GM21825 (cell line): Measurements from ENCODE around the gene CHD3.
"Not testable (repeated sequence)": the region's sequence is repeated elsewhere in the genome, so short reads cannot be mapped to it uniquely, and the experiment has no call there.

Experiments
- ATAC-seq: cut with Tn5 transposase; IDR thresholded peaks from one replicate; pipeline ENCODE4 v1.9.1; 2021; ENCODE audit warnings: mild to moderate bottlenecking, moderate library complexity; ENCODE audit not compliant: unreplicated experiment

CHD3 gene

DNA sequence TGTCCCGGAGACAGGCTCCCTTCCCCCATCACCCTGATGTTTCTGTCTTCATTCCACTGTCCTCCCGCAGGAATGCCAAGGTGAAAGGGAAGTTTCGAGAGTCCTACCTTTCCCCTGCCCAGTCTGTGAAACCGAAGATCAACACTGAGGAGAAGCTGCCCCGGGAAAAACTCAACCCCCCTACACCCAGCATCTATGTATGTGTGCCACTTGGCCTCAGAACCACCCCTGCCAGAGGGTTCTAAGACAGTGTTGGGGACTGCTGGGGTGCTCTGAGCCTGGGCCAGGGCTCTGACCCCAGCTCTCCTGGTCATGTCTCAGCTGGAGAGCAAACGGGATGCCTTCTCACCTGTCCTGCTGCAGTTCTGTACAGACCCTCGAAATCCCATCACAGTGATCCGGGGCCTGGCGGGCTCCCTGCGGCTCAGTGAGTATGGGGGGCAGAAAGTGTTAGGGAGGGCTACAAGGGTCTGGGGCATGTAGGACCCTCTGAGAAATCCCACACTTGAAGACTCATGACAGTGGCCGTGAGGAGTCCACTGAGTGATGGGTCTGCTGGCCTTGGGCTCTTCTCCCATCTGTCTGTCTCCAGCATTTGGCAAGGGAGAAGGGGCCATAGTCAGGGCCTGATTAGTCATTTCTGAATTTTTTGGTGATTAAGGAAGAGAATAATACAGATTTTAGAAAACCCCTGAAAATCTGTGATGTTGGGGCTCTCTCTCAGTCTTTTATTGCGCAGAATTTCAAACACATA lies 38.7 kb upstream of the CHD3 start:
- no peak for ATAC-seq

- ATAC-seq, result no peak
Measured at GRCh38 chr17:7850701-7851437, 37.7 kb upstream of the CHD3 start.

GRCh38 chr17:7851438-7852261 lies 36.9 kb upstream of the CHD3 start:
- peak; percentile 57 for ATAC-seq

GRCh38 chr17:7852262-7852670 lies 36.3 kb upstream of the CHD3 start:
- ATAC-seq, result no peak

DNA sequence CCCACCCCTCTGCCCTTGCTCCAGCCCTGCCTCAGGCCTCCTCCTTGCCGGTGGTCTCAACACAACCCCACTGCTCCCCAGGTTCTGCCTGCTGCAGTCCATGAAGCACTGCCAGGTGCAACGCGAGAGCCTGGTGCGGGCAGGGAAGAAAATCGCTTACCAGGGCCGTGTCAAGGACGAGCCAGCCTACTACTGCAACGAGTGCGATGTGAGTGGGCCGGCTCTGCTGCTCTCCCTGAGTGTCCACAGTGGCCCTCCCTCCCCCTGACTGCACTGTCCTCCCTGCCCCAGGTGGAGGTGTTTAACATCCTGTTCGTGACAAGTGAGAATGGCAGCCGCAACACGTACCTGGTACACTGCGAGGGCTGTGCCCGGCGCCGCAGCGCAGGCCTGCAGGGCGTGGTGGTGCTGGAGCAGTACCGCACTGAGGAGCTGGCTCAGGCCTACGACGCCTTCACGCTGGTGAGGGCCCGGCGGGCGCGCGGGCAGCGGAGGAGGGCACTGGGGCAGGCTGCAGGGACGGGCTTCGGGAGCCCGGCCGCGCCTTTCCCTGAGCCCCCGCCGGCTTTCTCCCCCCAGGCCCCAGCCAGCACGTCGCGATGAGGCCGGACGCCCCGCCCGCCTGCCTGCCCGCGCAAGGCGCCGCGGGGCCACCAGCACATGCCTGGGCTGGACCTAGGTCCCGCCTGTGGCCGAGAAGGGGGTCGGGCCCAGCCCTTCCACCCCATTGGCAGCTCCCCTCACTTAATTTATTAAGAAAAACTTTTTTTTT lies 35.5 kb upstream of the CHD3 start:
- ATAC-seq, result no peak

GRCh38 chr17:7853691-7854038 lies 34.9 kb upstream of the CHD3 start:
- no peak for ATAC-seq

GRCh38 chr17:7854078-7854777 lies 34.4 kb upstream of the CHD3 start:
- no peak for ATAC-seq

GRCh38 chr17:7854851-7855659 lies 33.5 kb upstream of the CHD3 start, which contains the start of gene TMEM88:
Gene TMEM88 (plus strand): TSS chr17:7855066. CDS start chr17:7855075, 9 bp downstream.
- ATAC-seq, result no peak

DNA sequence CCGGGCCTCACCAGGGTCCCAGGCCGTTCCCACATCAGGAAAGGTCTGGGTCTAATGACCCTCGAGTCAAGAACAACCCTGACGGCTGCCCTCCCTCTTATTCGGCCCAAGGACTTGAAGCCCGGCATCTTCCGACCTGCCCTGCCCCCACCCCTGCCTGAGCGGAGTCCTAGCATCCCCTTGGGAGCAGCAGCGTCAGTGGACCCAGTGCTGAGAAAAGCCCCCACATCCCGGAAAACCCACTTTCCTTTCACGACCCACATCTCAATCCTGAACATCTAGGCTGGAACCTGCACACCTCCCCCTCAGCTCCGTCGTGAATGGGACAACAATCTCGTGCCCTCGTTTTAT lies 33.0 kb upstream of the CHD3 start:
- no peak for ATAC-seq

DNA sequence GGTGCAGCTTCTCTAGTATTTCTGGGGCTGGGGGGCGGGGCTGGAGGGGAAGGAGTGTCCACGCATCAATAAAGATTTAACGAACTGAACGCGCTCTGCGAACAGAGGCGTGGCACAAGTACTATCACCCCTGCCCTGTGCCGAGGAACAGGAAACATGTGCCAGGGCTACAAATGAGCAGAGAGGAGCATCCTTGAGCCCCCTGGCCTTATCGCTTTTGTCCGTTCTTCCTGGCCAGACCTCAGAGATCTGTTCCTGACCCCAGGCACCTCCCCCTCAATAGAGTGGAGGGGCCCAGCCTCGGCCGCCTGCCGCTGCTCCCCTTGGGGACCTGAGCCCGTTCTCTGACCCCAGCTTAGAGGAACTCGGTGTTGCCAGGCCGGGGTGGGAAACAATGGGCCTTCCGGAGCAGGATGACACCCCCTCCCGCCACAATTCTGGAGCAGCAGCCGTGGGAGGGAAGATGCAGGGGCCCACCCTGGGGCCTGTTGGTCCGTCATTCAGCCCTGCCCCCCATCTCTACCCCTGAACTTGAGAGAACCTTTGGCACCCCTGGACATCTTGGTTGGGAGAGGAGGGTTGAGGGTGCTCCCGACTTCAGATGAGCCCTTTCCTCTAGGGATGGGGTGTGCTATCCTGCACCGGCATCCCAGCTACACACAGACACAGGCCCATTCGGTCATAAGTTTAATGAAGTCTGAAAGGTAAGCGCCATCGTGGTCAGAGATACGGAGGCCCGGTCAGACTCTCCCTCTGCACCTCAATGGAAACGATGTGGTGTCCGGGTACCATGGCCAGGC lies 32.4 kb upstream of the CHD3 start:
- no peak for ATAC-seq

DNA sequence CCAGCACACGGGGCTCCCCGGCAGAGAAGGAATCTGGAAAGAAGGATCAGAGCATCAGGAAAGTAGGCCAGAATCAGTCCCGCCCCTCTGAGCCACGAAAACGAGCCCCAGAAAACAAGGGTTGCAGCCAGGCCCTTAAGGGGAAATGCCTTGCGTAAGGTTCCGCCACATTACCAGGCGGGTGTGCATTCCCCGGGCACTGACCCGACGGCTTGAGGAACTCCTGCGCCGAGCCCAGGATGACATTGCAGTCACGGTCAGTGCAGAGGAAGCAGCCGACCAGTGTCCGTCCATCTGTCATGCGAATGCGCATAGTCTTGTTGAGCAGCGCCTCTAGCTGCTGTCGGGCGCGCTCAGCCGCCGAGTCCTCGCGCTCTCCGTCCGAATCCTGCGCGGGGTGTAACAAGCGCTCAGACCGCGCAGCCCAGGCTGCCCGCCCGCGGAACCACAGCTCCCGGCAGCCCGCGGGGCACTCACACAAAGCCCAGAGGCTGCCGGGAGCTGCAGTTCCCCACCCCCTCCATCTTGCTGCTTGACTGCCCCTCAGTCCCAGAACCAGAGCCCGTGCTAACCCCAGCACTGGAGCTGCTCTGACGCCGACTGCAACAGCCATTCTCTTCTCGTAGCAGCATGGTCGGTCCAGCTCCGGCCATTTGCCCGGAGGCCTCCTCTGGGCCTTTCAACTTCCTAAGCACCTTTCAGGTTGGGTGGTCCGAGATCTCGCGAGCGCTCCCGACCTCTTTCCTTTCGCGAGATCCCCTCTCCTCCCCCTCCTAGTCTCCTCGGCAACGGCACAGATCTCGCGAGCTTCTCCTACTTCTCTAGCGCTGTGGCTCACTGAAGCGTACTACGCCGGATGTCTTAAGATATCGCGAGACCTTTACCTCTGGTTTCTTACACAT lies 31.5 kb upstream of the CHD3 start, which contains the start of gene NAA38:
TSS of gene NAA38 (minus strand) at position 749 of the 902 bp plus-strand sequence. CDS start at position 653, 96 bp downstream.
- peak; percentile 65 for ATAC-seq

DNA sequence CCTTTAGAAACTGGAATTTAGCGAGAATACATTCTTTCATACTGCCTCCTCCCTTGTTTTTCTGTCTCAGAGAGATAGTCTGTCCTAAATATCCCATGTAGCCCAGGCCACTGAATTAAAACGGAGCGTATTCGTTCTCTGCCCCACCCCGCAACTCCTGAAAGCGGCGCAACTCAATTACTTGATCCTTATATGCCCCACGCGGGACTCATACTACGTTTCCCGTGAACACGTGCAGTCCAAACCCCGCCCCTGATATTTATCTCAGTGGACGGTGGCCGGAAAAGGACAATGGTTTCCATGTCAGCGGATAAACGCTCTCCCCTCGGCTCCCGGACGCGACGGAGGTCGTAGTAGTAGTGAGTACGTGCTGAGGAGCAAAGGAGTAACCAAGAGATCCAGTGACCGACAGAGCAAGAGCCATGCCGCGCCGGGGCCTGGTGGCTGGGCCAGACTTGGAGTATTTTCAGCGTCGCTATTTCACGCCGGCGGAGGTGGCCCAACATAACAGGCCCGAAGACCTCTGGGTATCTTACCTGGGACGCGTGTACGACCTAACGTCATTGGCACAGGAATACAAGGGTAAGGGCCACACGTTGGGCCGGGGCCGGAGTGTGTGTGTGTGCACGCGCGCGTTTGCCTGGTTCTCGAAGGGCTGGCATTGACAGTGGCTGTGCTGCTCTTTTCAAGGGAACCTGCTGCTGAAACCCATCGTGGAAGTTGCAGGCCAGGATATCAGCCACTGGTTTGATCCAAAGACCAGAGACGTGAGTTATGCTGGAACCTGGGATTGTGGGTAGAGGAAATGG lies 30.7 kb upstream of the CHD3 start, which contains the start of gene CYB5D1:
TSS of gene CYB5D1 (plus strand) at position 291 of the 809 bp plus-strand sequence. CDS start at position 423, 132 bp downstream.
- ATAC-seq, result peak; percentile 36

DNA sequence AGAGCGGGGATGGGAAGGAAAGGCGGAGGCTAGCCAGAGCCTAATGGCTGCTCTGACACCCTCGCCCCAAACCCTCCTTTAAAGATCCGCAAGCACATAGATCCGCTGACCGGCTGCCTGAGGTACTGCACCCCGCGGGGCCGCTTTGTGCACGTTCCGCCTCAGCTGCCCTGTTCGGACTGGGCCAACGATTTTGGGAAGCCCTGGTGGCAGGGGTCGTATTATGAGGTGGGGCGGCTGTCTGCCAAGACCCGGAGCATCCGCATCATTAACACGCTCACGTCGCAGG lies 30.1 kb upstream of the CHD3 start:
- no peak for ATAC-seq

- no peak for ATAC-seq
Measured at GRCh38 chr17:7859028-7859427, 29.6 kb upstream of the CHD3 start.

DNA sequence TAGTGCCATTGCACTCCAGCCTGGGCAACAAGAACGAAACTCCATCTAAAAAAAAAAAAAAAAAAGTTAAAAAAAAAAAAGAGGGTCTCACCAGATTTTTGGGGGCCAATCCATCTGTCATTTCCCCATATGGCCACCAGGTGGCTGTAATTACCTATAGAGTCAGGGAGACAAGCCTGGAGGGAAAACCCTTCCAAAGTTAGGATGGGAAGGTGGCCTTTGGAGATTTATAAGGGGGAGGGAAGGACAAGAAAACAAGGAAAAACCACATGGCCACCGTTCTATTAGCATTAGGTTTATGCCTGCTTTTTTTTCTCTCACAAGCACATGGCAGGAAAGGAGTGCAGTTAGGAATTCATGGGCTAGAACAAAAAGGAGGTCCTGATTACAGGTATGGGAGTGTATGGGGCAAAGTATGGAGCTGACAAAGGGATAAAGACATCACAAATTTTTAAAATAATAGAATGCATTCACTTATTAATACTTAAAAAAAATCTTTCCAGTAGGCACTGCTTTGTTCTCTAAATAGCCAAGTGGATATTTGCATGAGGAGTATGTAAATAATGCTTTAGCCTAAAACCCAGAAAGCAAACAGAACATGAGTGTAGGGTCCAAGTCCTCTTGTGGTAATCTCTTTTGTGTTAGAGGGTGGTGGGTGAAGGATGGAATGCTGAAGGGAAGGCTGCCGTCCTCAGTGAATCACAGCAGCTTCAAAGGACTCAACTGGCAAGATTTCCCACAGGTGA lies 25.7 kb upstream of the CHD3 start:
- no peak for ATAC-seq

- not testable (repeated sequence) for ATAC-seq
Measured at GRCh38 chr17:7864384-7864783, 24.2 kb upstream of the CHD3 start.
